ENCODE results near the gene DGKG. TPM values are rescaled to one million over a fixed set of nuclear protein-coding genes. Genes with fewer than 3 reads are reported as not detected.
A peak's percentile ranks its signal among the peaks of the same experiment; 100 is the strongest.

The DGKG gene
- total and polyA plus RNA-seq, 8 donors = 4.2 to 7.6 (median 5.5) TPM

GRCh38 chr3:186383026-186383993 is 21.3 kb upstream of the DGKG start:
- H3K9me3 ChIP-seq = no peaks in the 10 kb centered on the region
- no peaks in the 10 kb centered on the region for H3K27me3 ChIP-seq
- no peaks in the 10 kb centered on the region for H3K36me3 ChIP-seq
- no peaks in the 10 kb centered on the region for H3K4me1 ChIP-seq
- H3K4me3 ChIP-seq = no peak overlapping the region
- TF ChIP-seq CTCF (IDR thresholded peaks at IDR 0.05) = no peak
- no peak for DNase-seq
- intact Hi-C loops (cut with DNase I) = no loop called here
- no peak for ATAC-seq
- H3K27ac ChIP-seq = no peak overlapping the region

- no peaks in the 10 kb centered on the region for H3K4me1 ChIP-seq
- ATAC-seq (peak; percentile 82), DNase-seq (no peak)
- no peak for TF ChIP-seq CTCF (IDR thresholded peaks at IDR 0.05)
- H3K27me3 ChIP-seq = no peaks in the 10 kb centered on the region
- no peaks in the 10 kb centered on the region for H3K9me3 ChIP-seq
- H3K4me3 ChIP-seq = no peak overlapping the region
- no peak overlapping the region for H3K27ac ChIP-seq
- intact Hi-C loops (cut with DNase I) = no loop called here
- H3K36me3 ChIP-seq = no peaks in the 10 kb centered on the region
Measured at GRCh38 chr3:186382217-186382885, 20.3 kb upstream of the DGKG start.

- H3K9me3 ChIP-seq = no peaks in the 10 kb centered on the region
- H3K36me3 ChIP-seq = no peaks in the 10 kb centered on the region
- H3K4me1 ChIP-seq = no peaks in the 10 kb centered on the region
- intact Hi-C loops (cut with DNase I) = no loop called here
- no peak for TF ChIP-seq CTCF (IDR thresholded peaks at IDR 0.05)
- no peak overlapping the region for H3K27ac ChIP-seq
- no peak overlapping the region for H3K4me3 ChIP-seq
- H3K27me3 ChIP-seq = no peaks in the 10 kb centered on the region
- ATAC-seq = peak; percentile 58
- DNase-seq = no peak
Measured at GRCh38 chr3:186381424-186382216, 19.6 kb upstream of the DGKG start.

GRCh38 chr3:186380622-186381380 is 18.8 kb upstream of the DGKG start:
- no peak for DNase-seq
- H3K27ac ChIP-seq = no peak overlapping the region
- H3K27me3 ChIP-seq = no peaks in the 10 kb centered on the region
- H3K36me3 ChIP-seq = no peaks in the 10 kb centered on the region
- no peaks in the 10 kb centered on the region for H3K9me3 ChIP-seq
- no peaks in the 10 kb centered on the region for H3K4me1 ChIP-seq
- no peak for TF ChIP-seq CTCF (IDR thresholded peaks at IDR 0.05)
- intact Hi-C loops (cut with DNase I) = no loop called here
- no peak overlapping the region for H3K4me3 ChIP-seq
- ATAC-seq = no peak

Data from left lung (tissue), 10 donors.